ENCODE data around the gene CGA.

- TF ChIP-seq POLR2AphosphoS5 (IDR thresholded peaks at IDR 0.05) (no peak), EP300 (IDR thresholded peaks at IDR 0.05) (no peak)
These were observed 4.6 kb upstream of the CGA start for GRCh38 chr6:87099472-87099871.
